Measurements from ENCODE around the gene EBP.

The EBP gene

DNA sequence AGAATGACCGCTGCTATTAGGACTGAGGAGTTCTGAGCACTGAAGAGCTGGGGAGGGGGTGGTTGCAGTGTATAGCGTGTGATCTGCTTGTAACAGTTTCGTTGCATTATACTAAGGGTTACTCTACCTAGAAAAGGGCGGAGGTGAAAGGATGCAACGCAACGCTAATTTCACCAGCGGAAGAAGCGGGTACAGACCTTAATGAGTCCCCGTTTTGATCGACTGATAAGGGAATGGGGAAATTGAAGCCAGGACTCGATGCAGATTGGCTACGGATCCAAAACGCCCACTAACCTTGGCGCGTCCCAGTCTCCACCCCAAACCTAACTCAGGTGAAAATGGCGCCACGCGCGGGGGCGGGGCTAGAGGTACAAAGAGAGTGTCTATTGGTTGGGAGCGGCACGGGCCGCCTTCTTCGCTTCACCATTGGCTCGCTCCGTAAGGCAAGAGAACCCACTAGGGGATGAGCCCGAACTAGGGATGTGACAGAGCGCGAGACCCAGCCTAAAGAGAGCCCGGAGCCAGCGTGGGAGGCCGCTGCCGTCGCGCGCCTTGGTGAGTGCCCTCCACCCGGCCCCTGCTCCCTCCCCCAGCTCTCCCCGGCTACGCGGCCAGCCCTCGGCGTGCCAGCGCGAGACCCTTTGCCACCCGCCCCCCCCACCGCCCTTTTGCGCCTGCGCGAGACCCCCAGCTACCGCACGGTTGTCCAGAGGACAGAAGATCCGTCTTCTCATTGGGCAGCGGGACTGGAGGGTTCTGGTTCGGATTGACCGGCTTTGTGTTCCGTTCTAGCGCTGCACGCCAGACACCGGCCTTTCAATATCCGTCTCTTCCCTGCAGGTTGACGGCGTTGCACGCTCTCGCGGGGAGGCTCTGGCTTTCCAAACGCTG, at the start of gene EBP:
Gene EBP (plus strand): TSS at position 456 of the 891 bp plus-strand sequence. CDS start 1,964 bp downstream, outside the sequence.
- DNase-seq (ENCODE audit: low read depth, low spot score), result peak; percentile 14
- ChIA-PET CTCF (no interaction called here), POLR2A (interaction anchor here (0.6 to 1.4 kb wide), 2 partner anchors 13 to 18 kb away, joined by 3 read pairs; partner anchors contain the start of genes PORCN and TBC1D25)
- TF ChIP-seq, protein P1, sequence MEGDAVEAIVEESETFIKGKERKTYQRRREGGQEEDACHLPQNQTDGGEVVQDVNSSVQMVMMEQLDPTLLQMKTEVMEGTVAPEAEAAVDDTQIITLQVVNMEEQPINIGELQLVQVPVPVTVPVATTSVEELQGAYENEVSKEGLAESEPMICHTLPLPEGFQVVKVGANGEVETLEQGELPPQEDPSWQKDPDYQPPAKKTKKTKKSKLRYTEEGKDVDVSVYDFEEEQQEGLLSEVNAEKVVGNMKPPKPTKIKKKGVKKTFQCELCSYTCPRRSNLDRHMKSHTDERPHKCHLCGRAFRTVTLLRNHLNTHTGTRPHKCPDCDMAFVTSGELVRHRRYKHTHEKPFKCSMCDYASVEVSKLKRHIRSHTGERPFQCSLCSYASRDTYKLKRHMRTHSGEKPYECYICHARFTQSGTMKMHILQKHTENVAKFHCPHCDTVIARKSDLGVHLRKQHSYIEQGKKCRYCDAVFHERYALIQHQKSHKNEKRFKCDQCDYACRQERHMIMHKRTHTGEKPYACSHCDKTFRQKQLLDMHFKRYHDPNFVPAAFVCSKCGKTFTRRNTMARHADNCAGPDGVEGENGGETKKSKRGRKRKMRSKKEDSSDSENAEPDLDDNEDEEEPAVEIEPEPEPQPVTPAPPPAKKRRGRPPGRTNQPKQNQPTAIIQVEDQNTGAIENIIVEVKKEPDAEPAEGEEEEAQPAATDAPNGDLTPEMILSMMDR (IDR thresholded peaks at IDR 0.05; ENCODE audit: insufficient read depth, low read length, missing control alignments), result no peak
- peak within 1 kb of the TSS; percentile 68 for H3K4me3 ChIP-seq (ENCODE audit: low read depth, low read length)

DNA sequence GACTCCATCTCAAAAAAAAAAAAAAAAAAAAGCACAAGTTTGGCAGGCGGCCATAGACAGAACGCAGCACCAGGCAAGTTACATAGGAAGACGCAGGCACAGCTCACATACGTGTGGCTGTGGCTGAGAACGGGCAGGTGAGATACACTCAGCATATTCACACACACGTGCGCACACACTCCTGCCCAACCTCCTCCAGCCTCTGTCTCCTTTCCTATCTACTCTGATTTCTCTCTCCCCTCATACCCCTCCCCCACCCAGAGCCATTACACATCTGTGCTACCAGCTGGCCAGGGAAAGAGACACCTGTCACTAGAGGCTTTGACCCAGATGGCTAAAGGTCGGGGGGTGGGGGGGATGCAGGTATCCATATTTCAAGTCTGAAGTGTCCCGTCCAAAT, 49.4 kb upstream of the EBP start:
- no peak for DNase-seq (ENCODE audit: low read depth, low spot score)
- CTCF ChIA-PET, result no interaction called here
- POLR2A ChIA-PET, result no interaction called here
- TF ChIP-seq, protein P1 (IDR thresholded peaks at IDR 0.05; ENCODE audit: insufficient read depth, low read length, missing control alignments), result no peak
- no peak overlapping the region for H3K4me3 ChIP-seq (ENCODE audit: low read depth, low read length)

DNA sequence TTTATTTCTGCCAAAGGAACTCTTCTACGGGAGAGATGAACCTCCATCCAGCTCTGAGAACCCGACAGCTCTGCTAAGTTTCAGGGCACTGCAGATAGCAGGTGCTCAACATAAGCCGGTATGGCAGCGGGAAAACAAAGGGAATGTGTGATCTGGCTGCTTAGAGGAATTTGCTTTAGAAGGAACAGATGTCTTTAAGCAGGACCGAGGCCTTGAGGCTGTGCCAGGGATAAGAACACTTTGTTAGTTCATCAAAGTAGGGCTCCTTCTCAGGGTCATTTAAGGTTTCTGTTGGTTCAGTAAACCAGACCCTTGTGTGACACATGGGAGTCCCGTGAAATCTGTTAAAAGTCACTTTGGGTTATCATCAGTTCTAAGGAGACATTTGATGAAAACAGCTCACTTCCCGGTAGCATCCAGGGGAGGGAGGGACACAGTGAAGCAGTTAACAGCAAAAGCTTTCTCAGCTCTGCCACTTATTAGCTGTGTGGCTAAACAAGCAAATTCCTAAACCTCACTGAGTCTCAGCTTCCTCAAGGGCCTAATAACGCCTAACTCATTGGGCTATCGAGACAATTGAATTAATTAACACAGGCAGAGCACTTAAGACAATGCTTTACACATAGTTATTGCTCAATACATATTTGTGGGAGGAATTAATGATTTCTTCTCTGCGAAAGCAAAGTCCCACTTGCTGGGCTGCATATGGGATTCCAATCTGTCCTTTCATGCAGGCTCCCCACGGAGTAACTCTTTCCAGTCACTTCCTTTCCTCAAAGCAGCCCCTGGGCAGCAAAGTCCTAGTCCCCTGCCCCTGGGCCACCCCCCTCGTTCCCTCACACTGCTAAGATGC, 48.5 kb upstream of the EBP start:
- TF ChIP-seq, protein P1 (IDR thresholded peaks at IDR 0.05; ENCODE audit: insufficient read depth, low read length, missing control alignments), result no peak
- no peak overlapping the region for H3K4me3 ChIP-seq (ENCODE audit: low read depth, low read length)
- no peak for DNase-seq (ENCODE audit: low read depth, low spot score)
- ChIA-PET POLR2A (no interaction called here), CTCF (interaction anchor here (1.3 to 2.5 kb wide), 2 partner anchors 21 to 40 kb away, joined by 3 to 16 read pairs; no protein-coding TSS in a partner anchor)

DNA sequence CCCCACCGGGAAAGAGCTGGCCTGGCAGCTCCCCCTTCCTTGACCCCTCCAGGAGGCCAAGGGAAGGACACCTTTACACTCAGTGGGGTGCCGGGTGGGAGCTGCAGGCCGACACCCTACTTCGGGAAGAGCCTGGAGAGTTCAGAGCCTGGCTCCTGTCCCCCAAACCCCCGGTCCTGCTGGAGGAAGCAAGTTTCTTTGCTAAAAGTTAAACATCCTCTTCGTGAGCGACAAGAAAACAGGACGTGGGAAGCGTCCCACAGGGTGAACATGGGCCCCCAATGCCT, 48.0 kb upstream of the EBP start:
- POLR2A ChIA-PET, result interaction anchor here (0.6 to 1.2 kb wide), 2 partner anchors 13 to 376 kb away, joined by 3 to 5 read pairs; no protein-coding TSS in a partner anchor
- no peak overlapping the region for H3K4me3 ChIP-seq (ENCODE audit: low read depth, low read length)
- no peak for DNase-seq (ENCODE audit: low read depth, low spot score)
- TF ChIP-seq, protein P1 (IDR thresholded peaks at IDR 0.05; ENCODE audit: insufficient read depth, low read length, missing control alignments), result no peak
- CTCF ChIA-PET, result interaction anchor here (0.9 to 2.5 kb wide), 3 partner anchors 20 to 39 kb away, joined by 3 to 16 read pairs (median 3); no protein-coding TSS in a partner anchor

DNA sequence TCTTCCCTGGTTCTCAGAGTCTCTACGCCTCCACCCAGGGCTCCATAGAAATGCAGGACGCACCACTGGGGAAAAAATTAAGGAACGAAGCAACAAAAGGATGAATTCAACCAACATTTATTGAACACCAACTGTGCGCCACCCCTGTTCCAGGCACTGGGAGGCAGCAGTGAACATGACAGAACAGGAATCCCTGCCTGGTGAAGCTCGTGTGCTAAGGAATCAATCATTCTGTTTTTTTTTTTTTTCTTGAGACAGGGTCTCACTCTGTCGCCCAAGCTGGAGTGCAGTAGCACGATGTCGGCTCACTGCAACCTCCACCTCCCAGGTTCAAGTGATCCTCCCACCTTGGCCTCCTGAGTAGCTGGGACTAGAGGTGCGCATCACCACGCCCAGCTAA, 47.5 kb upstream of the EBP start:
- POLR2A ChIA-PET, result interaction anchor here (0.6 to 1.2 kb wide), 3 partner anchors 13 to 377 kb away, joined by 3 to 5 read pairs (median 3); no protein-coding TSS in a partner anchor
- H3K4me3 ChIP-seq (ENCODE audit: low read depth, low read length), result no peak overlapping the region

More for the DNA sequence above, 47.5 kb upstream of the EBP start:
- CTCF ChIA-PET, result interaction anchor here (0.9 to 2.5 kb wide), 4 partner anchors 16 to 39 kb away, joined by 3 to 16 read pairs (median 3); no protein-coding TSS in a partner anchor
- TF ChIP-seq, protein P1 (IDR thresholded peaks at IDR 0.05; ENCODE audit: insufficient read depth, low read length, missing control alignments), result peak; percentile 37
- no peak for DNase-seq (ENCODE audit: low read depth, low spot score)
